Neural cell (in vitro differentiated cells): ENCODE data around the gene CLEC2D. TPM values are rescaled to one million over a fixed set of nuclear protein-coding genes. Genes with fewer than 3 reads are reported as not detected.

Experiments
- H2AFZ ChIP-seq: fragments of 200-600, 300-800 bp; sonication (generic), shearing (Covaris generic); 2 replicates; pipeline ENCODE4 v1.6.0; 2014; ENCODE audit warnings: low read depth, mild to moderate bottlenecking, antibody characterized with exemption, low read length, moderate library complexity
- H3F3A ChIP-seq: fragments of 200-600 bp; shearing (Covaris generic); 2 replicates; pipeline ENCODE4 v1.6.1; 2016; ENCODE audit warnings: mild to moderate bottlenecking, moderate library complexity, mixed read lengths, antibody characterized with exemption, low read length; ENCODE audit not compliant: insufficient read depth, poor library complexity, severe bottlenecking
- H3K27ac ChIP-seq: fragments of 200-600, 300-800 bp; sonication (generic), shearing (Covaris generic); 2 replicates; pipeline ENCODE4 v1.5.1; 2014; ENCODE audit warnings: mild to moderate bottlenecking, low read length, moderate library complexity
- H3K27me3 ChIP-seq: fragments of 300-800, 200-600 bp; sonication (generic), shearing (Covaris generic); 2 replicates; pipeline ENCODE4 v1.6.0; 2014; ENCODE audit warnings: mild to moderate bottlenecking, low read depth, low read length, moderate library complexity; ENCODE audit not compliant: insufficient read depth
- H3K36me3 ChIP-seq: fragments of 300-800, 200-600 bp; sonication (generic), shearing (Covaris generic); 2 replicates; pipeline ENCODE4 v1.5.1; 2014; ENCODE audit warnings: mild to moderate bottlenecking, antibody characterized with exemption, low read length, moderate library complexity; ENCODE audit not compliant: insufficient read depth
- H3K4me2 ChIP-seq: fragments of 300-800, 200-600 bp; sonication (generic), shearing (Covaris generic); 2 replicates; pipeline ENCODE4 v1.6.0; 2014; ENCODE audit warnings: mild to moderate bottlenecking, low read length
- H3K4me3 ChIP-seq: fragments of 300-800, 200-600 bp; sonication (generic), shearing (Covaris generic); 2 replicates; pipeline ENCODE4 v1.5.1; 2014; ENCODE audit warnings: mild to moderate bottlenecking, low read length, moderate library complexity
- H3K79me2 ChIP-seq: fragments of 200-600 bp; shearing (Covaris generic); replicated peaks from 2 replicates; pipeline ENCODE4 v1.6.0; 2014; ENCODE audit warnings: mild to moderate bottlenecking, low read length, moderate library complexity; ENCODE audit not compliant: insufficient read depth
- H3K9ac ChIP-seq: fragments of 300-800, 200-600 bp; sonication (generic), shearing (Covaris generic); 2 replicates; pipeline ENCODE4 v1.6.1; 2016; ENCODE audit warnings: mild to moderate bottlenecking, low read length, mixed read lengths
- H3K9me2 ChIP-seq: fragments of 200-600 bp; shearing (Covaris generic); 2 replicates; pipeline ENCODE4 v1.6.1; 2016; ENCODE audit warnings: mild to moderate bottlenecking, low read length, mixed read lengths; ENCODE audit not compliant: insufficient read depth
- H3K9me3 ChIP-seq: fragments of 200-600, 300-800 bp; sonication (generic), shearing (Covaris generic); 2 replicates; pipeline ENCODE4 v1.6.1; 2016; ENCODE audit warnings: mild to moderate bottlenecking, mixed run types, low read length, moderate library complexity, mixed read lengths
- H4K20me1 ChIP-seq: fragments of 200-600 bp; shearing (Covaris generic); 2 replicates; pipeline ENCODE4 v1.6.1; 2016; ENCODE audit warnings: mild to moderate bottlenecking, mixed run types; ENCODE audit not compliant: insufficient read depth
- EP300 ChIP-seq: fragments of 450-650 bp; conservative IDR thresholded peaks from 2 replicates; pipeline ENCODE4 v1.6.1; 2014; ENCODE audit warnings: antibody characterized with exemption, mild to moderate bottlenecking, moderate library complexity; ENCODE audit not compliant: poor library complexity, severe bottlenecking
- EZH2 ChIP-seq: fragments of 200-600, 300-800 bp; shearing (Covaris generic), sonication (generic); IDR thresholded peaks from 2 replicates; pipeline ENCODE4 v1.6.1; 2014; ENCODE audit warnings: antibody characterized with exemption, low read length, borderline replicate concordance, mild to moderate bottlenecking; ENCODE audit not compliant: insufficient read depth, poor library complexity, severe bottlenecking
- MXI1 ChIP-seq: fragments of 450-650 bp; conservative IDR thresholded peaks from 2 replicates; pipeline ENCODE4 v1.6.1; 2014; ENCODE audit warnings: antibody characterized with exemption, mild to moderate bottlenecking; ENCODE audit not compliant: poor library complexity, severe bottlenecking
- POLR2AphosphoS5 ChIP-seq: IDR thresholded peaks from 2 replicates; pipeline ENCODE4 v1.6.1; 2012
- RAD21 ChIP-seq: fragments of 450-650 bp; conservative IDR thresholded peaks from 2 replicates; pipeline ENCODE4 v1.6.1; 2014; ENCODE audit warnings: antibody characterized with exemption, mild to moderate bottlenecking, moderate library complexity
- SMC3 ChIP-seq: fragments of 450-650 bp; conservative IDR thresholded peaks from 2 replicates; pipeline ENCODE4 v1.6.1; 2014; ENCODE audit warnings: antibody characterized with exemption, mild to moderate bottlenecking, moderate library complexity; ENCODE audit not compliant: poor library complexity
- TAF1 ChIP-seq: IDR thresholded peaks from 2 replicates; pipeline ENCODE4 v1.6.1; 2012; ENCODE audit warnings: low read depth
- polyA plus RNA-seq: library from polyadenylated mRNA; depleted of rRNA; stranded (reverse); fragments of >200 nt; gene quantifications from 2 replicates; pipeline ENCODE4 v1.2.3, GENCODE V29; 2014
- TF ChIP-seq, protein P1 (sequence below): IDR thresholded peaks from 2 replicates; pipeline ENCODE4 v1.6.1; 2012; ENCODE audit warnings: borderline replicate concordance
- TF ChIP-seq, protein P2 (sequence below): fragments of 450-650 bp; IDR thresholded peaks from 2 replicates; pipeline ENCODE4 v1.5.1; 2014; ENCODE audit warnings: antibody characterized with exemption, mild to moderate bottlenecking, moderate library complexity; ENCODE audit not compliant: poor library complexity, severe bottlenecking

Gene CLEC2D
- polyA plus RNA-seq, 1 donor from 2014 or later, result 2.6 TPM

DNA sequence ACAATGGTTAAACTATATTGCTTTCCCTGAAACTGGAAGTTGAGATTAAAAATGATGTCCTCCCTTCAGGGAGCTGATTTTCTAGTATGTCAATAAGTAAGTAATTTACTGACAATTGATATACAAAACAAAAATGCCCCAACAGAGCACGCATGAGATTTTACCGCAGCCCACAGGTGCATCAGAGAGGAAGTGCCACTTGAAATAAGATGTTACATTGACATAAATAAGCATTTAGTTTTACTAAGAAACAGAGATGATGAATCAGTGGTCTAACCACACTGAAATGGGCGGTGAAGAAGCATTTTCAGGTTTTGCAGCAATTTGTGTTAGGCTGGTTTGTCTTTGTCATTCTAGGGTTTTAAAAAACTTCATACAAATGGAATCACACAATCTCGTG, 72.2 kb downstream of the CLEC2D start:
- H3K27ac ChIP-seq, result no peak overlapping the region
- TF ChIP-seq POLR2AphosphoS5 (no peak), SMC3 (no peak), MXI1 (no peak), TAF1 (no peak), EZH2 (no peak), EP300 (no peak), RAD21 (no peak)
- TF ChIP-seq, protein P1, sequence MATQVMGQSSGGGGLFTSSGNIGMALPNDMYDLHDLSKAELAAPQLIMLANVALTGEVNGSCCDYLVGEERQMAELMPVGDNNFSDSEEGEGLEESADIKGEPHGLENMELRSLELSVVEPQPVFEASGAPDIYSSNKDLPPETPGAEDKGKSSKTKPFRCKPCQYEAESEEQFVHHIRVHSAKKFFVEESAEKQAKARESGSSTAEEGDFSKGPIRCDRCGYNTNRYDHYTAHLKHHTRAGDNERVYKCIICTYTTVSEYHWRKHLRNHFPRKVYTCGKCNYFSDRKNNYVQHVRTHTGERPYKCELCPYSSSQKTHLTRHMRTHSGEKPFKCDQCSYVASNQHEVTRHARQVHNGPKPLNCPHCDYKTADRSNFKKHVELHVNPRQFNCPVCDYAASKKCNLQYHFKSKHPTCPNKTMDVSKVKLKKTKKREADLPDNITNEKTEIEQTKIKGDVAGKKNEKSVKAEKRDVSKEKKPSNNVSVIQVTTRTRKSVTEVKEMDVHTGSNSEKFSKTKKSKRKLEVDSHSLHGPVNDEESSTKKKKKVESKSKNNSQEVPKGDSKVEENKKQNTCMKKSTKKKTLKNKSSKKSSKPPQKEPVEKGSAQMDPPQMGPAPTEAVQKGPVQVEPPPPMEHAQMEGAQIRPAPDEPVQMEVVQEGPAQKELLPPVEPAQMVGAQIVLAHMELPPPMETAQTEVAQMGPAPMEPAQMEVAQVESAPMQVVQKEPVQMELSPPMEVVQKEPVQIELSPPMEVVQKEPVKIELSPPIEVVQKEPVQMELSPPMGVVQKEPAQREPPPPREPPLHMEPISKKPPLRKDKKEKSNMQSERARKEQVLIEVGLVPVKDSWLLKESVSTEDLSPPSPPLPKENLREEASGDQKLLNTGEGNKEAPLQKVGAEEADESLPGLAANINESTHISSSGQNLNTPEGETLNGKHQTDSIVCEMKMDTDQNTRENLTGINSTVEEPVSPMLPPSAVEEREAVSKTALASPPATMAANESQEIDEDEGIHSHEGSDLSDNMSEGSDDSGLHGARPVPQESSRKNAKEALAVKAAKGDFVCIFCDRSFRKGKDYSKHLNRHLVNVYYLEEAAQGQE, result no peak
- TF ChIP-seq, protein P2, sequence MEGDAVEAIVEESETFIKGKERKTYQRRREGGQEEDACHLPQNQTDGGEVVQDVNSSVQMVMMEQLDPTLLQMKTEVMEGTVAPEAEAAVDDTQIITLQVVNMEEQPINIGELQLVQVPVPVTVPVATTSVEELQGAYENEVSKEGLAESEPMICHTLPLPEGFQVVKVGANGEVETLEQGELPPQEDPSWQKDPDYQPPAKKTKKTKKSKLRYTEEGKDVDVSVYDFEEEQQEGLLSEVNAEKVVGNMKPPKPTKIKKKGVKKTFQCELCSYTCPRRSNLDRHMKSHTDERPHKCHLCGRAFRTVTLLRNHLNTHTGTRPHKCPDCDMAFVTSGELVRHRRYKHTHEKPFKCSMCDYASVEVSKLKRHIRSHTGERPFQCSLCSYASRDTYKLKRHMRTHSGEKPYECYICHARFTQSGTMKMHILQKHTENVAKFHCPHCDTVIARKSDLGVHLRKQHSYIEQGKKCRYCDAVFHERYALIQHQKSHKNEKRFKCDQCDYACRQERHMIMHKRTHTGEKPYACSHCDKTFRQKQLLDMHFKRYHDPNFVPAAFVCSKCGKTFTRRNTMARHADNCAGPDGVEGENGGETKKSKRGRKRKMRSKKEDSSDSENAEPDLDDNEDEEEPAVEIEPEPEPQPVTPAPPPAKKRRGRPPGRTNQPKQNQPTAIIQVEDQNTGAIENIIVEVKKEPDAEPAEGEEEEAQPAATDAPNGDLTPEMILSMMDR, result no peak
- H3K4me3 ChIP-seq, result no peak overlapping the region
- no peaks in the 10 kb centered on the region for H3F3A ChIP-seq
- H3K36me3 ChIP-seq, result no peaks in the 10 kb centered on the region
- H3K9me2 ChIP-seq, result no peaks in the 10 kb centered on the region
- H3K9me3 ChIP-seq, result no peaks in the 10 kb centered on the region
- H2AFZ ChIP-seq, result no peak overlapping the region
- H4K20me1 ChIP-seq, result no peaks in the 10 kb centered on the region
- no peaks in the 10 kb centered on the region for H3K27me3 ChIP-seq
- H3K4me2 ChIP-seq, result no peak overlapping the region
- H3K9ac ChIP-seq, result no peak overlapping the region
- H3K79me2 ChIP-seq, result no peaks in the 10 kb centered on the region

DNA sequence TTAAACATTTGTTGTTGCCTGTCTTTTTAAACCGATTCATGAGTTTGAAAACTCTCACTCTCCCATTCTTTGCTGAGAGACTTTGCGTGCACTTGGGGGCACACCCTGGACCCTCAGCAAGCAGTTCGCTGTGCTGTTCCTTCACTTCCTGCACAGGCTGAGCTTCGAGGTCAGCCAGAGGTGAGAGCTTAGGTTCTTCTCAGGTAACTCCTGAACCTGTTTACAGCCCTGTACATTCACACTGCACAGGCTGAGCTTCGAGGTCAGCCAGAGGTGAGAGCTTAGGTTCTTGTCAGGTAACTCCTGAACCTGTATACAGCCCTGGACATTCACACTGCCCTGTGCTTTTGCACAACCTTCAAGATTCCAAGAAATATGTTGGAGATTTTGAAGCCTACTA, 73.1 kb downstream of the CLEC2D start:
- no peaks in the 10 kb centered on the region for H3K9me2 ChIP-seq
- no peak overlapping the region for H3K4me3 ChIP-seq
- H3K9me3 ChIP-seq, result no peaks in the 10 kb centered on the region
- H3K27ac ChIP-seq, result no peak overlapping the region
- H3K9ac ChIP-seq, result no peak overlapping the region
- no peaks in the 10 kb centered on the region for H3K79me2 ChIP-seq
- H3K4me2 ChIP-seq, result no peak overlapping the region
- H3F3A ChIP-seq, result no peaks in the 10 kb centered on the region
- H4K20me1 ChIP-seq, result no peaks in the 10 kb centered on the region
- TF ChIP-seq MXI1, result no peak
- no peak for TF ChIP-seq RAD21
- TF ChIP-seq EZH2, result no peak
- TF ChIP-seq, protein P2, result no peak
- no peak for TF ChIP-seq TAF1
- TF ChIP-seq SMC3, result no peak
- TF ChIP-seq POLR2AphosphoS5, result no peak
- TF ChIP-seq, protein P1, result no peak
- no peak for TF ChIP-seq EP300
- H3K36me3 ChIP-seq, result no peaks in the 10 kb centered on the region
- H3K27me3 ChIP-seq, result no peaks in the 10 kb centered on the region
- no peak overlapping the region for H2AFZ ChIP-seq
